SK-N-SH (cell line): ENCODE data around the gene TDRD9. TPM values are rescaled to one million over a fixed set of nuclear protein-coding genes. Genes with fewer than 3 reads are reported as not detected.

ENCODE experiments used
- CTCF ChIA-PET: fragments of 300-600, 350-600 bp; formaldehyde crosslinking; extraction: SDS; loops from one replicate; lab custom pipeline; 2021; lab: Yijun Ruan, JAX
- POLR2A ChIA-PET: fragments of 350-600 bp; sonication (Branson Sonifier 250); formaldehyde crosslinking; extraction: SDS; loops from one replicate; lab custom pipeline; 2020; ENCODE audit warnings: antibody characterized with exemption, inconsistent platforms; lab: Yijun Ruan, JAX
- DNase-seq: peaks from one replicate; pipeline ENCODE4 v3.0.0; 2012
- H2AFZ ChIP-seq: fragments of 200-600 bp; sonication (generic); 2 replicates; pipeline ENCODE4 v1.8.1; 2016; ENCODE audit warnings: antibody characterized with exemption, mild to moderate bottlenecking, low read depth
- H3F3A ChIP-seq: fragments of 200-600 bp; sonication (generic); replicated peaks from 2 replicates; pipeline ENCODE3; 2016; ENCODE audit warnings: antibody characterized with exemption, mild to moderate bottlenecking; ENCODE audit not compliant: insufficient read depth
- H3K27ac ChIP-seq, 2 experiments: fragments of 200-500 bp in 1 of 2; fragments of 200-600 bp in 1 of 2; sonication (Bioruptor generic) in 1 of 2; sonication (generic), shearing (Covaris generic) in 1 of 2; 2 replicates each; pipeline versions ENCODE4 v1.5.1 to v1.6.1; 2014 to 2016; ENCODE audit warnings: low read depth in 2 of 2, inconsistent platforms in 1 of 2, low read length in 1 of 2, mild to moderate bottlenecking in 1 of 2, mixed read lengths in 1 of 2
- H3K27me3 ChIP-seq: fragments of 200-600 bp; sonication (generic), shearing (Covaris generic); 2 replicates; pipeline ENCODE4 v1.6.1; 2016; ENCODE audit warnings: mixed run types; ENCODE audit not compliant: insufficient read depth
- H3K36me3 ChIP-seq, 2 experiments: fragments of 200-500 bp in 1 of 2; fragments of 200-600 bp in 1 of 2; sonication (Bioruptor generic) in 1 of 2; sonication (generic) in 1 of 2; replicated peaks in 1 of 2; 2 replicates each; pipeline versions ENCODE3 to v1.5.1; 2014 to 2016; ENCODE audit warnings: low read length in 1 of 2, mild to moderate bottlenecking in 1 of 2; ENCODE audit not compliant: insufficient read depth in 2 of 2, control insufficient read depth in 1 of 2
- H3K4me1 ChIP-seq, 2 experiments: fragments of 200-500 bp in 1 of 2; fragments of 200-600 bp in 1 of 2; sonication (Bioruptor generic) in 1 of 2; sonication (generic), shearing (Covaris generic) in 1 of 2; 2 replicates each; pipeline versions ENCODE4 v1.5.1 to v1.6.1; 2014 to 2016; ENCODE audit warnings: low read depth in 1 of 2, low read length in 1 of 2, mixed run types in 1 of 2; ENCODE audit not compliant: insufficient read depth in 2 of 2, control insufficient read depth in 1 of 2
- H3K4me2 ChIP-seq: fragments of 200-600 bp; sonication (generic), shearing (Covaris generic); 2 replicates; pipeline ENCODE4 v1.6.1; 2017; ENCODE audit warnings: mixed run types
- H3K4me3 ChIP-seq, 2 experiments: fragments of 200-500 bp in 1 of 2; fragments of 200-600 bp in 1 of 2; sonication (Bioruptor generic) in 1 of 2; sonication (generic), shearing (Covaris generic) in 1 of 2; 2 replicates each; pipeline versions ENCODE4 v1.5.1 to v1.8.1; 2014 to 2016; ENCODE audit warnings: low read depth in 2 of 2, inconsistent platforms in 1 of 2, low read length in 1 of 2, mild to moderate bottlenecking in 1 of 2, mixed read lengths in 1 of 2, moderate library complexity in 1 of 2
- H3K79me2 ChIP-seq: fragments of 200-600 bp; sonication (generic); 2 replicates; pipeline ENCODE4 v1.8.1; 2017; ENCODE audit warnings: mild to moderate bottlenecking; ENCODE audit not compliant: insufficient read depth
- H3K9ac ChIP-seq: fragments of 200-600 bp; sonication (generic); 2 replicates; pipeline ENCODE4 v1.6.1; 2017; ENCODE audit warnings: mixed run types
- H3K9me2 ChIP-seq: fragments of 200-600 bp; sonication (generic); 2 replicates; pipeline ENCODE4 v1.6.1; 2017; ENCODE audit warnings: mixed run types
- H3K9me3 ChIP-seq: fragments of 200-600 bp; sonication (generic); 2 replicates; pipeline ENCODE4 v1.6.1; 2017; ENCODE audit warnings: mixed run types, mild to moderate bottlenecking, moderate library complexity
- H4K20me1 ChIP-seq: fragments of 200-600 bp; sonication (generic); 2 replicates; pipeline ENCODE4 v1.6.1; 2017; ENCODE audit warnings: mild to moderate bottlenecking, mixed run types; ENCODE audit not compliant: insufficient read depth
- CHD2 ChIP-seq: fragments of 150-350 bp; IDR thresholded peaks from 2 replicates; pipeline ENCODE4 v1.6.1; 2018; ENCODE audit warnings: low read length; ENCODE audit not compliant: partially characterized antibody
- EP300 ChIP-seq, 2 experiments: IDR thresholded peaks; 2 replicates each; pipeline versions ENCODE4 v1.4.0 to v1.6.1; 2012; ENCODE audit warnings: borderline replicate concordance in 1 of 2, low read depth in 1 of 2, low read length in 1 of 2
- EZH2phosphoT487 ChIP-seq: fragments of 200-600 bp; sonication (generic); IDR thresholded peaks from 2 replicates; pipeline ENCODE4 v1.6.1; 2017; ENCODE audit warnings: low read depth, mixed run types, mild to moderate bottlenecking, antibody characterized with exemption, moderate library complexity, borderline replicate concordance
- GABPA ChIP-seq: IDR thresholded peaks from 2 replicates; pipeline ENCODE4 v1.4.0; 2012; ENCODE audit warnings: low read depth, mild to moderate bottlenecking
- RFX5 ChIP-seq: IDR thresholded peaks from 2 replicates; pipeline ENCODE4 v1.6.1; 2012; ENCODE audit warnings: mild to moderate bottlenecking, improper control_type of control experiment, low read length
- SMC3 ChIP-seq: IDR thresholded peaks from 2 replicates; pipeline ENCODE4 v1.6.1; 2012; ENCODE audit warnings: low read depth, low read length, improper control_type of control experiment
- YY1 ChIP-seq: IDR thresholded peaks from 2 replicates; pipeline ENCODE4 v1.4.0; 2012; ENCODE audit warnings: low read depth, mild to moderate bottlenecking
- WGBS: methylation state at CpG from one replicate; pipeline ENCODE4 v1.1.6; 2017; ENCODE audit warnings: low lambda C conversion rate; 5-methylcytosine and 5-hydroxymethylcytosine counted together
- polyA plus RNA-seq, 3 experiments: library from polyadenylated mRNA; depleted of rRNA; stranded (reverse); fragments of >200 nt; gene quantifications; 2 replicates each; pipeline ENCODE4 v1.2.3, GENCODE V29; 2012
- TF ChIP-seq, protein P1 (sequence below): IDR thresholded peaks from 2 replicates; pipeline ENCODE4; 2012
- TF ChIP-seq, protein P2 (sequence below): fragments of 150-350 bp; IDR thresholded peaks from 2 replicates; pipeline ENCODE4 v1.6.1; 2016; ENCODE audit warnings: mild to moderate bottlenecking, low read depth, low read length

Gene TDRD9
- polyA plus RNA-seq, 1 of the 3 experiments (the other 2 are of a cell fraction) = not detected

DNA sequence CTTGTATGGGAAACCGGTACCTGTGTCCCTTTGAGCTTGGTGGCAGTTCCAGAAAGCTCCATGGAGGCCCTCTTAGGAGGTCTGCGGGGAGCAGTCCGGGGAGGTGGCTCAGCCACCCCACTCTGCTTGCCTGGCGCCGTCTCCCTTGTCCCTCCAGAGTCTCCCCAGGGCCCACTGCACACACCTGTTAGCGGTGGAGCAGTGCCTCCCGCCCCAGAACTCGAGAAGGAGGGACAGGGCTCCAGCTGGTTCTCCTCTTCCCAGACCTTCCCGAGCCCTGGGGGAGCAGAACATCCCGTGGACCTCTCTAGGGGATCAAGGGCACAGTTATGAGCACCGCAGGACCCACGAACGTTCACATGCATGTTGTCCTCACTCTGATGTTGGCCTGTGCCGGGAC lies 168.1 kb downstream of the TDRD9 start (continued):
- TF ChIP-seq GABPA = no peak
- TF ChIP-seq, protein P1, sequence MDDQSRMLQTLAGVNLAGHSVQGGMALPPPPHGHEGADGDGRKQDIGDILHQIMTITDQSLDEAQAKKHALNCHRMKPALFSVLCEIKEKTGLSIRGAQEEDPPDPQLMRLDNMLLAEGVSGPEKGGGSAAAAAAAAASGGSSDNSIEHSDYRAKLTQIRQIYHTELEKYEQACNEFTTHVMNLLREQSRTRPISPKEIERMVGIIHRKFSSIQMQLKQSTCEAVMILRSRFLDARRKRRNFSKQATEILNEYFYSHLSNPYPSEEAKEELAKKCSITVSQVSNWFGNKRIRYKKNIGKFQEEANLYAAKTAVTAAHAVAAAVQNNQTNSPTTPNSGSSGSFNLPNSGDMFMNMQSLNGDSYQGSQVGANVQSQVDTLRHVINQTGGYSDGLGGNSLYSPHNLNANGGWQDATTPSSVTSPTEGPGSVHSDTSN = no peak
- TF ChIP-seq, protein P2, sequence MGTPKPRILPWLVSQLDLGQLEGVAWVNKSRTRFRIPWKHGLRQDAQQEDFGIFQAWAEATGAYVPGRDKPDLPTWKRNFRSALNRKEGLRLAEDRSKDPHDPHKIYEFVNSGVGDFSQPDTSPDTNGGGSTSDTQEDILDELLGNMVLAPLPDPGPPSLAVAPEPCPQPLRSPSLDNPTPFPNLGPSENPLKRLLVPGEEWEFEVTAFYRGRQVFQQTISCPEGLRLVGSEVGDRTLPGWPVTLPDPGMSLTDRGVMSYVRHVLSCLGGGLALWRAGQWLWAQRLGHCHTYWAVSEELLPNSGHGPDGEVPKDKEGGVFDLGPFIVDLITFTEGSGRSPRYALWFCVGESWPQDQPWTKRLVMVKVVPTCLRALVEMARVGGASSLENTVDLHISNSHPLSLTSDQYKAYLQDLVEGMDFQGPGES = no peak
- TF ChIP-seq EP300 (IDR thresholded peaks at IDR 0.05; ENCODE audit: borderline replicate concordance in 1 of 2, low read depth in 1 of 2, low read length in 1 of 2) = no peak
- TF ChIP-seq YY1 = no peak
- no peak for TF ChIP-seq CHD2
- no peak for TF ChIP-seq SMC3

DNA sequence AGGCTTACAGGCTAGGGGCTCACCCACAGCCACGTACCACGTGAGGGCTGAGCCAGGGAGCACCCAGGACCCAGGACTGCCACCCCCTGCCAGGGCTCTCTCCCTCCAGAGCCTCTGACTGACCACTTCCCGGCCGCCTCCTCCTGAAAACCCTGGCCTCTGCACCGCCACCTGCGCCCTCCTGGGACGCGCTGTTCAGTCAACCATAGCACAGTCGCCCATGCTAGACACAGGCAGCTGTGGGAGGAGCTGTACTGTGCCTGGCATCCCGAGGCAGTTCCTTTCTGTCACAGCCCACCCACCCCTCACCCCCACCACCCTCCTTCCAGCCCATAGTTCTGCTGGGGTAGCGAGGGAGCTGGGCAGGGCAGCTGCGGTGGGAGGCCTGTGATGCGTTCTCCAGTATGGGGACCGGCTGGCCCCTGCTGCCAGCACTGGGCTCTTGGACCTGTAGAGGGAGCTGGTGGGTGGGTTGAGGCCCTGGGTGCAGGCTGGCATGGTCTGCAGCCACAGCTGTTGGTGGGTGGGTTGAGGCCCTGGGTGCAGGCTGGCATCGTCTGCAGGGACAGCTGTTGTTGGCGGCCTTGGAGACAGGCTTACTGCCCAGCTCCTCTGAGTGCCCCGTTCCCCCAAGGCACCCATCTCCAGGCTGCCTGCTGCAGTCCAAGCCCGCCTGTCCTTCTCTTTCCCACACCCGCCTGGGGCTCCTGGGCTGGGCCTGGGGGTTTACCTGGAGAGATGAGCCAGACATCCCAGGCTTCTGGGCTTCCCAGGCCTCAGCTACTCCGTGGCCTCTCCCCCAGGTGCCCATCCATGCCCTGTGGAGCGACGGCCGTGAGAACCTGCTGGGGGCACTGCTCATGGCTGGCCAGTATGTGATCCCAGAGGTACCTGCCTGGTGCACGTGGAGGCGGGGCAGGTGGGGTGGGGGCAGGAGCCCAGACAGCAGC lies 168.8 kb downstream of the TDRD9 start:
- Histone ChIP-seq H3K4me3 (no peak overlapping the region), H3K9me2 (no peaks in the 10 kb centered on the region), H3F3A (no peaks in the 10 kb centered on the region), H3K4me1 (peaks cover 0 to 14% of the 10 kb centered on the region in 2 experiments; a peak in 1 of 4 replicates), H3K27ac (no peak overlapping the region), H3K9me3 (no peaks in the 10 kb centered on the region), H3K9ac (no peak overlapping the region), H2AFZ (no peak overlapping the region), H3K4me2 (no peak overlapping the region), H3K79me2 (no peaks in the 10 kb centered on the region), H4K20me1 (no peaks in the 10 kb centered on the region), H3K27me3 (no peaks in the 10 kb centered on the region), H3K36me3 (no peaks in the 10 kb centered on the region)
- ChIA-PET POLR2A (no interaction called here), CTCF (interaction anchor here (0.8 to 5.5 kb wide), 10 partner anchors 9 to 543 kb away, joined by 3 to 32 read pairs (median 4); no protein-coding TSS in a partner anchor)
- no peak for DNase-seq
- TF ChIP-seq EZH2phosphoT487 = no peak
- TF ChIP-seq RFX5 = no peak
- TF ChIP-seq YY1 = no peak
- no peak for TF ChIP-seq EP300 (IDR thresholded peaks at IDR 0.05; ENCODE audit: borderline replicate concordance in 1 of 2, low read depth in 1 of 2, low read length in 1 of 2)
- TF ChIP-seq, protein P2 = no peak
- WGBS = 68% methylated on average over 15 of the region's 25 CpGs
